Stimulated activated CD8-positive, alpha-beta memory T cell treated with anti-CD3 and anti-CD28 coated beads, Interleukin-7, amount 100 ng/mL, for 1 hour (primary cell): ENCODE measurements around the gene CLMN.
"Not testable (repeated sequence)": the region's sequence is repeated elsewhere in the genome, so short reads cannot be mapped to it uniquely, and the experiment has no call there.

Source experiments
- DNase-seq, 2 donors: peaks; one replicate each; pipeline ENCODE4 v3.0.0-alpha.2; 2020; ENCODE audit warnings: low read depth in 2 of 2

CLMN gene

GRCh38 chr14:95287176-95287754, 32.4 kb downstream of the CLMN start:
- no peak for DNase-seq

GRCh38 chr14:95286645-95287044, 33.1 kb downstream of the CLMN start:
- no peak for DNase-seq

- no peak for DNase-seq
Observed at GRCh38 chr14:95285566-95285965, 34.1 kb downstream of the CLMN start.

GRCh38 chr14:95283802-95284201, 35.9 kb downstream of the CLMN start:
- not testable (repeated sequence) for DNase-seq

GRCh38 chr14:95282986-95283380, 36.7 kb downstream of the CLMN start:
- not testable (repeated sequence) for DNase-seq

GRCh38 chr14:95282354-95282985, 37.2 kb downstream of the CLMN start:
- no peak for DNase-seq

- DNase-seq, result no peak
Observed at GRCh38 chr14:95281560-95282176, 38.0 kb downstream of the CLMN start.

GRCh38 chr14:95275494-95275893, 44.2 kb downstream of the CLMN start:
- no peak for DNase-seq

GRCh38 chr14:95274874-95275273, 44.8 kb downstream of the CLMN start:
- DNase-seq, result no peak

- DNase-seq, result no peak
Observed at GRCh38 chr14:95274279-95274678, 45.4 kb downstream of the CLMN start.

GRCh38 chr14:95273001-95273978, 46.4 kb downstream of the CLMN start:
- DNase-seq, result no peak

- DNase-seq, result no peak
Observed at GRCh38 chr14:95272057-95272456, 47.7 kb downstream of the CLMN start.

GRCh38 chr14:95270203-95270602, 49.5 kb downstream of the CLMN start:
- no peak for DNase-seq

- no peak for DNase-seq
Observed at GRCh38 chr14:95269493-95269892, 50.2 kb downstream of the CLMN start.

- DNase-seq, result no peak
Observed at GRCh38 chr14:95268350-95268749, 51.4 kb downstream of the CLMN start.

GRCh38 chr14:95267306-95267705, 52.4 kb downstream of the CLMN start:
- DNase-seq, result no peak

- no peak for DNase-seq
Observed at GRCh38 chr14:95265106-95266094, 54.3 kb downstream of the CLMN start.

GRCh38 chr14:95264271-95264973, 55.3 kb downstream of the CLMN start:
- DNase-seq, result no peak

GRCh38 chr14:95263527-95264231, 56.0 kb downstream of the CLMN start:
- no peak for DNase-seq

GRCh38 chr14:95262511-95262891, 57.2 kb downstream of the CLMN start:
- no peak for DNase-seq
